ENCODE data around the gene FBXO3. TPM values are rescaled to one million over a fixed set of nuclear protein-coding genes. Genes with fewer than 3 reads are reported as not detected.
"Not testable (repeated sequence)": the region's sequence is repeated elsewhere in the genome, so short reads cannot be mapped to it uniquely, and the experiment has no call there.

The FBXO3 gene
- 40.2 and 61.0 TPM in 2 replicates for total RNA-seq (ENCODE audit: low replicate concordance)

GRCh38 chr11:33773987-33774735, at the start of gene FBXO3:
FBXO3 (minus strand) TSS chr11:33774520; CDS start chr11:33774497, 23 bp downstream.
- DNase-seq (ENCODE audit: low spot score) = peak; percentile 97
- Histone ChIP-seq H3K79me2 (ENCODE audit: low read depth) (peaks cover 20% of the 10 kb centered on the region), H4K20me1 (ENCODE audit: low read depth) (peaks cover 24% of the 10 kb centered on the region), H3K36me3 (no peaks in the 10 kb centered on the region), H3K4me2 (peak within 1 kb of the TSS; percentile 97), H3K9me3 (ENCODE audit: low read depth) (no peaks in the 10 kb centered on the region), H3K27ac (no peak within 1 kb of the TSS), H3K4me3 (peak within 1 kb of the TSS; percentile 84), H3K4me1 (peaks cover 23% of the 10 kb centered on the region), H3F3A (ENCODE audit: low read depth) (peaks cover 16% of the 10 kb centered on the region), H3K27me3 (peaks cover 33% of the 10 kb centered on the region), H2AFZ (replicated peaks) (peak within 1 kb of the TSS; percentile 94), H3K9ac (peak within 1 kb of the TSS; percentile 38)
- no peaks in the 10 kb centered on the region for H3K9me3 Mint-ChIP-seq
- H3K4me1 Mint-ChIP-seq = peaks cover 25% of the 10 kb centered on the region
- TF ChIP-seq EZH2phosphoT487 (IDR thresholded peaks at IDR 0.05) = no peak
- TF ChIP-seq CTCF (IDR thresholded peaks at IDR 0.05) = no peak
- TF ChIP-seq EZH2 (IDR thresholded peaks at IDR 0.05) = no peak
- H3K27ac Mint-ChIP-seq = peak within 1 kb of the TSS; percentile 74
- H3K27me3 Mint-ChIP-seq (ENCODE audit: insufficient read depth, low read depth) = peaks cover 3% of the 10 kb centered on the region
- H3K4me3 Mint-ChIP-seq = peak within 1 kb of the TSS; percentile 97
- H3K36me3 Mint-ChIP-seq = peaks cover 2% of the 10 kb centered on the region

- H3K27me3 Mint-ChIP-seq (ENCODE audit: insufficient read depth, low read depth) = peaks cover 10% of the 10 kb centered on the region
- H3K79me2 ChIP-seq (ENCODE audit: low read depth); H3K4me3 ChIP-seq; H3K4me1 ChIP-seq; H3K27ac ChIP-seq; H3K27ac Mint-ChIP-seq; H3K4me2 ChIP-seq; H3F3A ChIP-seq (ENCODE audit: low read depth); H2AFZ ChIP-seq (replicated peaks); H3K4me3 Mint-ChIP-seq; H3K9me3 Mint-ChIP-seq; H3K9ac ChIP-seq; H3K4me1 Mint-ChIP-seq; H3K36me3 Mint-ChIP-seq; H4K20me1 ChIP-seq (ENCODE audit: low read depth); H3K9me3 ChIP-seq (ENCODE audit: low read depth); DNase-seq (ENCODE audit: low spot score); H3K36me3 ChIP-seq: not testable (repeated sequence)
- peaks cover 46% of the 10 kb centered on the region for H3K27me3 ChIP-seq
Observed at GRCh38 chr11:33822981-33823380, 48.7 kb upstream of the FBXO3 start.

- H3K36me3 Mint-ChIP-seq = no peaks in the 10 kb centered on the region
- no peak for TF ChIP-seq CTCF (IDR thresholded peaks at IDR 0.05)
- no peak for TF ChIP-seq EZH2phosphoT487 (IDR thresholded peaks at IDR 0.05)
- TF ChIP-seq EZH2 (IDR thresholded peaks at IDR 0.05) = no peak
- H3K27ac ChIP-seq = no peak overlapping the region
- H3K4me1 Mint-ChIP-seq = no peaks in the 10 kb centered on the region
- H3K27me3 ChIP-seq = peaks cover 25% of the 10 kb centered on the region
- H3K9ac ChIP-seq = no peak overlapping the region
- H3K4me1 ChIP-seq = no peaks in the 10 kb centered on the region
- no peaks in the 10 kb centered on the region for H3K79me2 ChIP-seq (ENCODE audit: low read depth)
- H3K4me3 Mint-ChIP-seq = no peak overlapping the region
- no peak overlapping the region for H2AFZ ChIP-seq (replicated peaks)
- peaks cover 8% of the 10 kb centered on the region for H3K27me3 Mint-ChIP-seq (ENCODE audit: insufficient read depth, low read depth)
- no peak for DNase-seq (ENCODE audit: low spot score)
- H3F3A ChIP-seq (ENCODE audit: low read depth) = no peaks in the 10 kb centered on the region
- H3K4me2 ChIP-seq = no peak overlapping the region
- no peaks in the 10 kb centered on the region for H3K9me3 Mint-ChIP-seq
- no peaks in the 10 kb centered on the region for H4K20me1 ChIP-seq (ENCODE audit: low read depth)
- no peaks in the 10 kb centered on the region for H3K36me3 ChIP-seq
- H3K4me3 ChIP-seq = no peak overlapping the region
- no peak overlapping the region for H3K27ac Mint-ChIP-seq
- no peaks in the 10 kb centered on the region for H3K9me3 ChIP-seq (ENCODE audit: low read depth)
Observed at GRCh38 chr11:33819278-33820035, 45.1 kb upstream of the FBXO3 start.
